GM21528 (cell line): ENCODE measurements around the gene MRTFA.
"Not testable (repeated sequence)": the region's sequence is repeated elsewhere in the genome, so short reads cannot be mapped to it uniquely, and the experiment has no call there.

ENCODE experiments used
- ATAC-seq: cut with Tn5 transposase; IDR thresholded peaks from one replicate; pipeline ENCODE4 v1.9.1; 2021; ENCODE audit warnings: mild to moderate bottlenecking, moderate library complexity; ENCODE audit not compliant: unreplicated experiment, low FRiP score

The MRTFA gene

DNA sequence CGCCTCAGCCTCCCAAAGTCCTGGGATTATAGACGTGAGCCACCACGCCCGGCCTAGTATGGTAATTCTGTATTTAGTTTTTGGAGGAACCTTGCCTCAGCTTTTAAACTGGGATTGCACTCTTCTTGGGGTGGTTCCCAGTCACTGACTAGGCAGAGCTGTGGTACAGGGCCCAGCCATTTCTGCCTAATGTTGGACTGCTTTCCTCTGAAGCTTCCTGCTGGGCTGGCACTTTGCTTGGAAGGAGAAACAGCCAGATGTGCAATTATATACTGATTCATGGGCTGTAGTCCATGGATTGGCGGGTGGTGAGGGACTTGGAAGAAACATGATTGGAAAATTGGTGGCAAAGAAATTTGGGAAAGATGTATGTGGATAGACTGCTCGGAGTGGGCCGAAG, 25.2 kb upstream of the MRTFA start:
- no peak for ATAC-seq

DNA sequence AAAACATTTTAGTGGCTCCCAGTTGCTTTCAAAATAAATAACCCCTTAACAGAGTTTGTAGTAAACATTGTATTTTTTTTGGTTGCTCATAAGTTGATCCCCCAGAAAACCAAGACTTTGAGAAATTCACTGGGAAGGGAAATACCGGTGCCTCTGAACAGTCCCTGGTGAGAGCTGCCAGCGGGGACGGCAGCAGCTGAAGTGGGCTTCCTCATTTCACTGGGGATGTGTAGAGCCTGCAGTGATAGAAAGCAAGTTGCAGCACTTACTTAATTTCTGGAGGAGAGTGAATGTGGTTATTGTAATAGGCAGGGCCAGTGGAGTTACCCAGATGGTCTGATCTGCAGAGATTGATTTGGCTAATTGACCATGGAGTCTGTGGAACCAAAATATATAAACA, 24.2 kb upstream of the MRTFA start:
- ATAC-seq, result no peak

DNA sequence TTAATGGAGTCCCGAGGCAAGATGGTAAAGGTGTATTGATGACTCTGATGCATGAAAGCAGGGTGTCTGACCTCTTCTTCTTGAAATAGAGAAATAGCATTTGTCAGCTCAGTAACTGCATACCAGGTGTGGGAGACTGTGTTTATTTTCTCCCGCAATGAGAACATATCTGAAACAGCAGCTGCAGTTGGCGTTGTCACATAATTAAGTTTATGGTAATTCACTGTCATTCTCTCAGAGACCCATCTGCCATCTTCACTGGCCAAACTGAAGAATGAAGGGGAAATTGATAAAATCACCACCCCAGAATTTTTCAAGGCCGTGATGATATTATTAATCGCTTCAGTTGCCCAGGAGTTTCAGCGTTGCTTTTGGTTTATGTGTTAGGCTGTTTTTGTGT, 22.6 kb upstream of the MRTFA start:
- ATAC-seq, result no peak

DNA sequence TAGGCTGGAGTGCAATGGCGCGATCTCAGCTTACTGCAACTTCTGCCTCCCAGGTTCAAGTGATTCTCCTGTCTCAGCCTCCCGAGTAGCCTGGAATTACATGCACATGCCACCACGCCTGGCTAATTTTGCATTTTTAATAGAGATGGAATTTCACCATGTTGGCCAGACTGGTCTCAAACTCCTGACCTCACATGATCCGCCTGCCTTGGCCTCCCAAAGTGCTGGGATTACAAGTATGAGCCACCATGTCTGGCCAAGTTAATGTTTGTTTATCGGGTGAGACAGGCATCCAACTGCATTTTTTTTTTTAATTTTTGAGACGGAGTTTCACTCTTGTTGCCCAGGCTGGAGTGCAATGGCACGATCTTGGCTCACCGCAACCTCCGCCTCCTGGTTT, 20.1 kb upstream of the MRTFA start:
- not testable (repeated sequence) for ATAC-seq

DNA sequence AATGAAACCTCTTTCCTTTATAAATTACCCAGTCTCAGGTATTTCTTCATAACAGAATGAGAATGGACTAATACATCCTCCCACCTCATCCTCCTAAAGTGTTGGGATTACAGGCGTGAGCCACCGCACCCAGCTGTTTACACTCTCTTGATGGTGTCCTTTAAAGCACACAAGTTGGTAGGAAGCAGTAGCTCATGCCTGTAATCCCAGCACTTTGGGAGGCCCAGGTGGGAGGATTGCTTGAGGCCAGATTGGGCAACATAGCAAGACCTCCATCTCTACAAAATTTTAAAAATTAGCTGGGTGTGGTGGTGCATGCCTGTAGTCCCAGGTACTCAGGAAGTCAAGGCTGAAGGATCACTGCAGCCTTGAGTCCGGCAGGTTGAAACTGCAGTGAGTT, 19.4 kb upstream of the MRTFA start:
- not testable (repeated sequence) for ATAC-seq

DNA sequence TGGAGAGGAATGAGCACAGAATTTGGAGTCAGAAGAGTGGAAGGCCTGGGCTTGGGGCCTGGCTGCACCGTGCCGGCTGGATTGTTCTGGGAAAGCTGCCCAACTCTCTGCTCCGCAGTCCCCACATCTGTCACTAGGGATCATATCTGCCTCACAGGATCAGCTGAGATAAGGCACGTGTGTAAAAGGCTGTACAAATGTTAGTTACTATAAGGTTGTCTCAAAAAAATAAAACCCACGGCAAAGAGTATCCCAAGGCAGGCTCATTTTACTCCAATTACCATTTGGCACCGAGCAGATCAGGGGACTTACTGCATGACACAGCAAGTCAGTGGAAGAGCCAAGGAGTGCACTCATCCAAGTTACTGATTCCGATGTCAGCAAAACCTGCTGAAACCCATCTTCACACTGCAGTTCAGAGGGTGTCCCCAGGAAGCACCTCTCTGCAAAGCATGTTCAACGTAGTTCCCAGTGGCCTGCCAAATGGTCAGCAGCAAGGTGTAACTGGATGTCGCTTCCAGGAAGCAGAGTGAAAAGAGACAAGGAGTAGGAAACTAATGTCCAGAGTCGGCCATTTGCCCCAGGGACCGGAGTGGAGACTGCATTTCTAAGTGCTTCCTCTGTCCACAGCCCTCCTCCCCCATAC, 18.1 kb upstream of the MRTFA start:
- ATAC-seq, result no peak

DNA sequence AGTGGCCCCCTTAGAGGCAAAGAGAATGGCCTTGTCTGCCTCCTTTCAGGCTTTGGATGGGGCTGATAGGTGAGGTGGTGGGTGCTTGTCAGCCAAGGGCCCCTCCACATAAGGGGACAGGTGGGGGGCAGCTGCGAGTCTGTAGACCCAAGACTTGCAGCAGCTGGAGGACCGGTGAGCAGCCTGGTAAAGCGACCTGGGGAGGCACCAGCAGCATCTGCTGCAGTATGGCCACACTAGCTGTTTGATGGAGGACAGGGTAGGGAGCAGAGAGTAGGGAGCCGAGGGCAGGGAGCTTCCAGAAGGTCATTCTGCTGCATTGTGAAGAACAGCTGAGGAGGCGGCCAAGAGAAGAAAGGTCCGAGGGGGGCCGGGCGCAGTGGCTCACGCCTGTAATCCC, 16.8 kb upstream of the MRTFA start:
- no peak for ATAC-seq

DNA sequence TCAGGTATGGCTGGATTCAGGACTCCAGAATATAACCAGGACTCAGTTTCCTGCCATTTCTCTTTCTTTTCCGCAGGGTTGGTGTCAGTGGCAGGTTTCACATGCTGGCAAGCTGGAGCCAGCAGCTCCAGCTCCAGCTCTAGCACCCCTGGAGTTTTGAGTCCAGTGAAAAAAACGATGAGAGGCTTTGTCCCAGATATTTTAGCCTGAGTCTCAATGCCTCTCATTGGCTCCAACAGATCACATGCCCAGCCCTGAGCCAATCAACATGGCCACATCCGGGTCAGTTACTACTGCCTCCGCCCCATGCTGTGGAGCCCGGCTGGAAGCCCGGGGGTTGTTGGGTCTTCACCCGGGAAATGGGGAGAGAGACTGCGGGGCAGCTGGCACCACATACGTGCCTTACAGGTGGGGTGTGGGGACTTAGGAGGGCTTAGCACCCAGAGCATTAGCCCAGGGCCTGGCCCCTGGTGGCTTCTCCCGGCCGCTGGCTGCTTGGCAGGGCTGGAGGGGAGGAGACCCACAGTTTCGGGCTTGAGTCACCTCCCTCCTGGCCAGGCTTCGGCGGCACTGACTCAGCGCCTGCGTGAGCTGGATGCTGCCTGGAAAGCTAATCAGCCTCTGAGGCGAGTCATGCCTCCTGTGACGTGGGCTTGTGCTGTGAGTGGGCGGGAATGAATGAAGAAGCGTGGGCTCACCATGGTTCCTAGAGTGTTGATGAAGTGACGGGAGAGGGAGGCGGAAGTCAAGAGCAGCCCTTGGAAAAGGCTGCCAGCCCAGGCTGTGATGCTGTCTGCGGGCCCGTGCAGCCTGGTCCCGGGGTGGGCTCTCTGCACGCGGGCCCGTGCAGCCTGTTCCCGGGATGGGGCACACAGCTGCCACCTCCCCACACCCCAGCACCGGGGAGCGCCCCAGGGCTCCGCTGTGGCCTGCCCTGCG, 15.3 kb upstream of the MRTFA start:
- no peak for ATAC-seq

DNA sequence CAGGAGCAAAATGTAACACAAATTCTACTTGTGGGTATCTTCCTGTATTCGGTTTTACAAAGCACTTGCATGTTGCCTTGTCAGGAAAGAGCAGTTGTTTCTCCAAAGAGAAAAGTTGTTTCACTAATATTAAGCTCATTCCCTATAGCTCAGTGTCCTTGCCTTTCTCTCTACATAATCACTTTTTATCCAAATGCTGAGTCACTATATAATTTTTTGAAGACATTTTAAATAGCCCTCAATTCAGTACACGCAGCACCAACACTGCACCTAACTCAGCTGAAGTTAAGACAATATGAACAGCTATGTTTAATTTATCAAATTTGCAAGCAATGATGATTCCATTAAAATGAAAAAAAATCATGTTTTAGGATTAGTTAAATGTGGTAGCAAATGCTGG, 14.5 kb upstream of the MRTFA start:
- no peak for ATAC-seq

DNA sequence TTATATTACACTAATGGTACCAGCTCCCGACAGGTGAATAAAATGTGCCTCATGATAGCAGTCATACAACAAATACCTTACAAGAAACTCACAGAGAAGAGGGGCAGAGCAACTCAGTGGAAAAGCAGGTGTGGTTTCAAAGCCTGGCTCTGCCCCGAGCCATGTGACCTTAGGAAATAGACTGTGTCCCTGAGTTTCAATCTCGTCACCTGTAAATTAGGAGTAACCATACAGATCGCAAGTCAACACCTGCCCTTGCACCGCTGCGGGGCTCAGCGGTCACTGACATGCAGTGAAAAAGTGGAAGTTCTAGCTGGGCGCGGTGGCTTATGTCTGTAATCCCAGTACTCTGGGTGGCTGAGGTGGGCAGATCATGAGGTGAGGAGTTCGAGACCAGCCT, 11.9 kb upstream of the MRTFA start:
- no peak for ATAC-seq

DNA sequence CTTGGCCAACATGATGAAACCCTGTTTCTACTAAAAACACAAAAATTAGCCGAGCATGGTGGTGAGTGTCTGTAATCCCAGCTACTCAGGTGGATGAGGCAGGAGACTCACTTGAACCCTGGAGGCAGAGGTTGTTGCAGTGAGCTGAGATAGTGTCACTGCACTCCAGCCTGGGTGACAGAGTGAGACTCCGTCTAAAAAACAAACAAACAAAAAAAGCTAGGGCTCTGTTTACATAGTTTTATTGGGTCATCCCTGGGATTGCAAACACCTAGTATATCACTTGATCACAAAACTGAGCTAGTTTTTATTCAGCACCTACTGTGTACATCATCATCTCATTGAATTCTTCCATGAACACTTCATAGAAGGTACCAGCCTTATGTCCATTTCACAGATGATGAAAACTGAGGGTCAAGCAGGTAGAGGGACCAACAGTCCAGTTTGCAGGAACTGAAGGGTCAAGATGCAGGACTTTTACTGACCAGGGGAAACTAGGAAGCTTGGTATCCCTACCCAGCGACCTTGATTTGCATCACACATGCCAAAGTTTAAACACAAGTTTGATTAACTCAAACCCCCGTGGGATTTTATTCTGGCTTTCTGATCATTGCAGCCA, 9.2 kb upstream of the MRTFA start:
- no peak for ATAC-seq

DNA sequence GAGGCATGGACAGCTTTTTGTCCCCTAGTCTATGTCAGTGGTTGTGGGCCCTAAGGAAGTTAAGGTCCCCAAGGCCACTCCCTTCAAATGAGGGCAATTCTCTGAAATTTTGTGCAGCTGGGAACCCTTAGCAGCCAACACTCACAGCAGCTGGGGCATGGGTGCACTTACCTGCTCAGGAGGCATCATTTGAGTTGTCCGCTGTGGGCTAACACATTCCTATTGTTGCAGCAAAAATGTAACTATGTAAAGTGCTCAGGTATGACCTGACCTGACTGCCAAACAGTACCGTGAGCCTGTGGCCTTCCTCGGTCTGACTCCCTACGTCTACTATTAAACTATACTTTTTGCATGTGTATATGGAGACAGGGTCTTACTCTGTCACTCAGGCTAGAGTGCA, 5.8 kb upstream of the MRTFA start:
- ATAC-seq, result no peak

DNA sequence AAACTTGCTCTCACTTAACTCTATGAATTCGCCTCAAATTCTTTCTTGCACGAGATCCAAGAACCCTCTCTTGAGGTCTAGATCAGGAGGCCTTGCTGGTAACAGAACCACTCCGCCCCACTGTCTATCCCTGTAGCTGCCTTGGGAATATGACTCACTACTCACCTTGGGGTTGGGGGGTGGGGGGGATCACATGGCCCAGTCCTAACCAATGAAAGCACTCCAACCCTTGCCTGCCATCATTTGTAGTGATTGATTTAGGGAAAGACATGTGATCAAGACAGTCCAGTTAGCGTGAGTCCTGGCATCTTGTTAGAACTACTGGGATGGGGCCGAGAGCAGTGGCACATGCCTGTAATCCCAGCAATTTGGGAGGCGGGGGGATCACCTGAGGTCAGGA, 4.8 kb upstream of the MRTFA start:
- ATAC-seq, result no peak

DNA sequence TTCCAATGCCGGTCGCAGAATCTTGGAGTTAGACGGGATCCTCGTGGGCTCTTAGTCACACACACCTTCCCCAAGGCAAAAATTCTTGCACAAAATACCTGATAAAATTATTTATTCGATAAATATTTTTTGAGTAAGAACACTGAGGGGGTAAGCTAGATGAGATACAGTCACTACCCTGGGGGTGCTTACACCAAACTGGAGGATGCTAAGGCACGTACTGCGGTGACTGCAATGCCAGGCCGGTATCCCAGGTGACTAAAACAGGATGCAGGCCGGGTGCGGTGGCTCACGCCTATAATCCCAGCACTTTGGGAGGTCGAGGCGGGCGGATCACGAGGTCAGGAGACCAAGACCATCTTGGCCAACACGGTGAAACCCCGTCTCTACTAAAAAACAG, 1.7 kb upstream of the MRTFA start:
- no peak for ATAC-seq

DNA sequence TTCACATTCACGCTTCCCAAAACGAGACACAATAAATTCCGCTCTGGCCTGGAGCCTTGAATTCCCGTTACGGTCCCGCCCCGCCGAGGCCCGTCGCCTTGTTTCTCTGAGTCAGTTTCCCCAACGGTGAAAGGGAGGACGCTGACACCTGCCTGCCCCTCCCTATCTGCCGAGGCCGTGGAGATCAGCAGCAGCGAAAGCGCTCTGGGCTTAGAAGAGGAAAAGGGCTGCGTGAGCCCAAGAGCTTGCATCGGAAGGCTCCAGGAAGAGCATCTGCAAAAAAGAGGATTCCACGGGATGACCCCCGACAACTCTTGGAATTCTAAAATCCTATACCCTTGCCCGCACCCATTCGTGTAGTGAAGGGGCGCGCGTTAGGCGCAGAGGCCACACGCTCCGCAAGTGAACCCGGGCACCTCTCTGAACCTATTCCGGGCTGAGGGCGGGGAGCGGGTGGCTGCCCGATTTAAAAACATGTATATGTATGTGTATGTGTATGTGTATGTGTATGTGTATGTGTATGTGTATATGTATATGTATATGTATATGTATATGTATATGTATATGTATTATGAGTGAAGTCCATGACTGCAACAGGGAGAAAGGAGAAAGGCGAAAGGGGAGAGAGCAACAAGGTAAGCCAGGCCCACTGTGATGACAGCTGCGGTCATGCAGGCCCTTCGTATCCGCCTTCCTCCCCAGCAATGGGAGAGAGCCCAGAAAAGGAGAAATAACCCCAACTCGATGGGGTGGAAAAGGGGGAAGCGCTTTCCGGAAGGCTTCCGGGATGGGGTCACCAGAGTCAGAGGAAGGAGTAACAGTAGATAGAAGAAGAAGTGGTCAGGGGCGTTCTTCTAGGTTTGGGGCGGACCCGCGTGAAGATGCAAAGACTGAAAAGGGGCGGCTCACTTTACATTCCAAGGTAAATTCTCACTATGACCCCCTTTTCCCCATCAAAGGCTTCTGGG, 948 bp upstream of the MRTFA start:
- ATAC-seq, result peak; percentile 10

DNA sequence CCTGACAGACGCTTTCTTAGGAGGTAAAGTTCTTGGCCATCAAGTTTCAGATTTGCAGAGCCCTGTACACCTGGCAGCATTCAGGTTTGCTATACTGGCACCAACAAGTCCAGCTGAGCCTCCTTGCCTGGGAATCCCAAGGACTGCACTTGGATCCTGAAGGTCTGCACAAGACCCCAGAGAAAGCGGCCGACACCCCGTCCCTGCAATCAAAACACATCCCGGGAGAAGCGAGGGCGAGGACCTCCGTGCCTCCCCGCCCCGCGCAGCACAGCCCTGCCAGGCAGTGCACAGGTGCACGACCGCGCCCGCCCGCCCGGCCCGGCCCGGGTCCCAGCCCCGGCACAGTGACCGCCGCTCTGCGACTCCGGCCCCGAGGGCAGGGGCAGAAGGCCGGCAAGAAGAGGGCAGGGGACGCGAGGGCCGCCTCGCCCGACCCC, 559 bp downstream of the MRTFA start:
- ATAC-seq, result peak; percentile 15

DNA sequence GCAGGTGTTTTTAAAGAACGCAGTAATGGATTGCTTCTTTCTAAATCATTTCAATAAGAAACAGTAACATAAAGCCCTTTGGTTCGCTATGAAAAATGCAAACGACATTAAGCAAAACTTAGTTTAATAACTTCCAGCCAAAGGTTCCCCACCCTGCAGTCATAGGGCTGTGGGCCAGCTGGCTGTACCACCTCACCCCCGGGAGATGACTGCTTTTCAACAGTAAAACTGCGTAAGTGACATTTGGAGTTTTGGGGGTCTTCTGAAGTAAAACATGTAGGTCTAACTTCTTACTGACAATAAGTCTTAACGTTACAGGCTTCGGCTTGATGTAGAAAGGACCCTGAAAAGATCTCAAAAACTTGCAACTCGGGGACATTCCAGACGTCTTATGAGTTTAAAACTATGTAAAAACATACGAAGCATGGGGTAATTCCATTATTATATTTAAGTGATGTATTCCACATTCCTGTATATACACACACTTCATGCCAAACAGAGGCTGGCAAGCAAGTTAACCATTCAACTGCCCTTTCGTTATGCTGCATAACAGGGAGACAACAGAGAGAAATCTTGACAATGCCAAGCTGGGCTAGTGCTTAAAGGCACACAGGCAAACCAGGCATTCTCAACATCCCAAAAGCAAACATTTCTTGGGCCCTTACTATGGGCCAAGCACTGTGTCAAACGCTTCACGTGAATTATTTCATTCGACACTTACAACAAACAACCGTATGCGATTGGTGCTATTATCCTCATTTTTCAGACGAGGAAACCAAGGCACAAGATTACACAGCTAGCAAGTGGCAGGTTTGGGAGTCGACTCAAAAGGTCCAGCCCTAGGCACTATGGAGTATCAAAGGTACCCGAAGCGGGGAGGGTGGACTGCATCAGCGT, 1.2 kb downstream of the MRTFA start:
- ATAC-seq, result no peak

DNA sequence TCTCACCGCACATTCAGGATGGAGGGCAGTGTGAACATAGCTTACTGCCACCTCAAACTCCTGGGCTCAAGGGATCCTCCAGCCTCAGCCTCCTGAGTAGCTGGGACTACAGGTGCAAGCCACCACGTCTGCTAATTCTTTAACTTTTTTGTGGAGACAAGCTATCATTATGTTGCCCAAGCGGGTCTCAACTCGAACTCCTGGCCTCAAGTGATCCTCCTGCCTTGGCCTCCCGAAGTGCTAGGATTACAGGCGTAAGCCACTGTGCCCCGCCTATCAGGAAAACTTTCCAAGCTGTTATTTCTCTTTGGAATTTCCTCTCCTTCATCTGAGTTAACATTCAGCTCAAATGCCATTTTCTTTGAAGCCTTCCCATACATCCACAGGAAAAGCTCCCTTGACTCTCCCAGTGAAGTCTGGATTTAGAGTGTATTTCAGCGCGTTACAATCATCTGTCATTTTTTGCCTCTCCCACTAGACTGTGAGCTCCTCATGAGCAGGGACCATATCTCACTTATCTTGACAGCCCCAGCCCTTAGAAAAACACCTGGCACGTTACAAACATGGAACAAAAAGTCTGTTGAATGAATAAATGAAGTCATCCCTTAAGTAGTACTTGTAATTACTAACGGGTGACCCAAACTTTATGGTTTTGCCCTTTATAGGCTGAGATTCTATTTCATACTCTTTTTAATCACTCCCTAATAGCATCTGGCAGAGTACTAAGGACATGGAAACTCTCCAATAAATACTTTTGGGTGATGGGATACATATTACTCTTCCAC, 2.2 kb downstream of the MRTFA start:
- ATAC-seq, result no peak

DNA sequence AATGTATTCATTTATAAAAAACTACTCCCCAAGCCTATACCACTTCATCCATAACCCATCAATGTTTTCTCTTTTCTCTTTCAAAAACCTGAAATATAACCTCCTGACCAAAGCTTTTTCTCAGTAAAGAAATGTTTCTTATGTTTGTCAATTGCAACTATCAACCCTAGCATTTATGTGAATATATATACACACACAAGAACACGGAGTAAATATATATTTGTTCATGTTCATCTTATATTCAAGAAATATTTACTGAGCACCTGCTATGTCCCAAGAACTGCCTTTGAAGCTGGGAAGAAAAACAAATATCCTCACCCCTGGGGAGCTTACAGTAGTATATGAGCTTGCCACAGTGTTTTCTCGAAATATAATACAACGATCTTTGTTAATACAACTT, 3.5 kb downstream of the MRTFA start:
- ATAC-seq, result no peak
